GM06990 (cell line): Measurements from ENCODE around the gene PACSIN3.

ENCODE experiments used
- DNase-seq: peaks from one replicate; pipeline ENCODE4 v3.0.0-alpha.2; 2011; ENCODE audit not compliant: insufficient read length; ENCODE audit errors: extremely low read depth
- H3K27me3 ChIP-seq: replicated peaks from 2 replicates; pipeline ENCODE4 v1.6.0; 2011; ENCODE audit warnings: low read length; ENCODE audit not compliant: control insufficient read depth, insufficient read depth
- H3K36me3 ChIP-seq: 2 replicates; pipeline ENCODE4 v1.5.1; 2011; ENCODE audit warnings: low read length; ENCODE audit not compliant: control insufficient read depth, insufficient read depth
- H3K4me3 ChIP-seq: replicated peaks from 2 replicates; pipeline ENCODE4 v1.5.1; 2011; ENCODE audit warnings: low read depth, mild to moderate bottlenecking, control low read depth, low read length
- TF ChIP-seq, protein P1 (sequence below): IDR thresholded peaks from 2 replicates; pipeline ENCODE4 v1.5.1; 2011; ENCODE audit warnings: low read length, control low read depth, mild to moderate bottlenecking, inconsistent platforms; ENCODE audit not compliant: insufficient read depth, poor library complexity, severe bottlenecking

PACSIN3 gene

DNA sequence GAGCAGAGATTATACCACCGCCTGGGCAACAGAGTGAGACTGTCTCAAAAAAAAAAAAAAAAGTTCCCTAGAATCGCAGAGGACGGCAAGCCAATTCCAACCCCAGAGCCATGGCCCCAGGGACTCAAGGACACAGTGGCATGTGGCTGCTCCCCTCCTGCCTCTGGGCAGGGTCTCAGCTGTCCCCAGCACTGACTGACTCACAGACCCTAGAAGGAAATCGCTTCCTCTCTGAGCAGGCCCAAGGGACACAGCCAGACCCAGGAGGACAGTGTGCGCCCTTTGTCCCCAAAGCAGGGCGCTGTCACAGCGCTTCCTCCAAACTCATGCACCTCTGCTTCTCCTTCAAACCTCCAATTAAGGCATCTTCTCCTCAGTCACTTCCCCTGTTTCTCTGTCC lies 2.3 kb downstream of the PACSIN3 start:
- no peaks in the 10 kb centered on the region for H3K36me3 ChIP-seq
- no peaks in the 10 kb centered on the region for H3K27me3 ChIP-seq
- TF ChIP-seq, protein P1, sequence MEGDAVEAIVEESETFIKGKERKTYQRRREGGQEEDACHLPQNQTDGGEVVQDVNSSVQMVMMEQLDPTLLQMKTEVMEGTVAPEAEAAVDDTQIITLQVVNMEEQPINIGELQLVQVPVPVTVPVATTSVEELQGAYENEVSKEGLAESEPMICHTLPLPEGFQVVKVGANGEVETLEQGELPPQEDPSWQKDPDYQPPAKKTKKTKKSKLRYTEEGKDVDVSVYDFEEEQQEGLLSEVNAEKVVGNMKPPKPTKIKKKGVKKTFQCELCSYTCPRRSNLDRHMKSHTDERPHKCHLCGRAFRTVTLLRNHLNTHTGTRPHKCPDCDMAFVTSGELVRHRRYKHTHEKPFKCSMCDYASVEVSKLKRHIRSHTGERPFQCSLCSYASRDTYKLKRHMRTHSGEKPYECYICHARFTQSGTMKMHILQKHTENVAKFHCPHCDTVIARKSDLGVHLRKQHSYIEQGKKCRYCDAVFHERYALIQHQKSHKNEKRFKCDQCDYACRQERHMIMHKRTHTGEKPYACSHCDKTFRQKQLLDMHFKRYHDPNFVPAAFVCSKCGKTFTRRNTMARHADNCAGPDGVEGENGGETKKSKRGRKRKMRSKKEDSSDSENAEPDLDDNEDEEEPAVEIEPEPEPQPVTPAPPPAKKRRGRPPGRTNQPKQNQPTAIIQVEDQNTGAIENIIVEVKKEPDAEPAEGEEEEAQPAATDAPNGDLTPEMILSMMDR, result no peak
- DNase-seq, result no peak
- H3K4me3 ChIP-seq, result no peak overlapping the region

DNA sequence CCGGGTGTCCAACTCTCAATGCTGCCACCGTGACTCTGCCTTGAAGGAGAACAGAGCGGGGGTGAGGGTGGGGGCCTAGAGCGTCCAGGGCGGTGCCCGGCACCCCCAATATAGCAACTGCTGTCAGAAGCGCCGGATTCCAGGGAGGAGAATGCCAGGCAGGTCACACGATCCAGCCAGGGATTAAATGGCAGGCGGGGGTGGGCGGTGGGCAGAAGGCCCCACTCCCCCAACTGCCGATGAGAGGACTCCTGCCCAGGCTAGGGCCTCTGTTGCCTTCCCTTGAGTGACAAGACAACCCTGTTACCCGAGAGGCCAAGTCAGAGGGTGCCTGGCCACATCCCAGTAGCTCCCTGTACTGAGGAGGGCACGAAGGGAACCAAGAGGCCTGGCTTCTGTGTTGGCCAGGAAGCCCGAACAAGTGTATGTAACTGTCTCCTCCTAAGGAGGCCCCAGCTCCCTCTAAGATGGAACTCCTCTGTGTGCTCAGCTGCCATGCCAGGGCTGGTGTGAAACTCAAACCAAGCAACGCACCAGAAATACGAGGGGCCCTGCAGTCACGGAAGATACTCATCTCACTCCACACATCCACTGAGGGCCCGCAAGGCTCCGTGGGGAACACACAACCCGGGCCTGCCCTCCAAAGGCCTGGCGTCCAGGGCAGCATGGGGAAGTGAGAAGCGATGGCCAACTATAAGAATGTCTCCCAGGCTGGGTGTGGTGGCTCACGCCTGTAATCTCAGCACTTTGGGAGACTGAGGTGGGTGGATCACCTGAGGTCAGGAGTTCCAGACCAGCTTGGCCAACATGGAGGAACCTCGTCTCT lies 3.0 kb downstream of the PACSIN3 start:
- H3K36me3 ChIP-seq, result no peaks in the 10 kb centered on the region
- H3K4me3 ChIP-seq, result no peak overlapping the region
- TF ChIP-seq, protein P1, result no peak
- DNase-seq, result no peak
- no peaks in the 10 kb centered on the region for H3K27me3 ChIP-seq

DNA sequence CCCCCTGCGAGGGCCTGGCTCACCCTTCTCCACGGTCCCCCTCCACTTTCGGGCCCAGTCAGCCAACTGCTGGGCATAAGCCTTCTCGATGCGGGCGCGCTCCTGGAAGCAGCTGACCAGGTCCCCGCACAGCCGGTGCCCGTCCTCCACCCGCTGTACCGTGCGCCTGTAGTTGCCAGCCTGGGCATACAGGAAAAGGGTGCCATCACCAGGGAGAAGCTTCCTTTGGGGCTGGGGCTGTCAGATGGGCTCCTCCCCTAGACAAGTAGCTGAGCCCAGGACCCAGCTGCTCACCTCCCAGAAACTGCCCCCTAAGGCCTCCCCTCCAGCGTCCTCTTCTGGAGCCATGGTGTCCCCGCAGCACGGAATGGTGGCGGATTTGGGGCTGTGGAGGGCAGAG lies 3.9 kb downstream of the PACSIN3 start:
- TF ChIP-seq, protein P1, result no peak
- no peak for DNase-seq
- Histone ChIP-seq H3K4me3 (no peak overlapping the region), H3K36me3 (no peaks in the 10 kb centered on the region), H3K27me3 (no peaks in the 10 kb centered on the region)

DNA sequence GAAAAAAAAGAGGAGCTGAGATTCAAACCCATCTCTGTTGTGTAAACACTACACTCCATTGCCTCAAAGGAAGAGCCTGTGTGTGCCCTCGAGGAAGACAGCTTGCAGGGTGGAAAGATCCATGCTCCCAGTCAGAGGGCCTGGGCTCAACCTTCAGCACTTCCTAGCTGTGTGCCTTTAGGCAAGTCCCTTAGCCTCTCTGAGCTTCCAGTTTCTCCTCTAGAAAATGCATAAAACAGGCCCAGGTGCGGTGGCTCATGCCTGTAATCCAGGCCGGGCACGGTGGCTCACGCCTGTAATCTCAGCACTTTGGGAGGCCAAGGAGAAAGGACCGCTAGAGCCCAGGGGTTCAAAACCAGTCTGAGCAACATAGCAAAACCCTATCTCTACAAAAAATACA lies 5.0 kb downstream of the PACSIN3 start:
- no peaks in the 10 kb centered on the region for H3K36me3 ChIP-seq
- H3K27me3 ChIP-seq, result no peaks in the 10 kb centered on the region
- no peak for DNase-seq
- TF ChIP-seq, protein P1, result no peak
- no peak overlapping the region for H3K4me3 ChIP-seq

DNA sequence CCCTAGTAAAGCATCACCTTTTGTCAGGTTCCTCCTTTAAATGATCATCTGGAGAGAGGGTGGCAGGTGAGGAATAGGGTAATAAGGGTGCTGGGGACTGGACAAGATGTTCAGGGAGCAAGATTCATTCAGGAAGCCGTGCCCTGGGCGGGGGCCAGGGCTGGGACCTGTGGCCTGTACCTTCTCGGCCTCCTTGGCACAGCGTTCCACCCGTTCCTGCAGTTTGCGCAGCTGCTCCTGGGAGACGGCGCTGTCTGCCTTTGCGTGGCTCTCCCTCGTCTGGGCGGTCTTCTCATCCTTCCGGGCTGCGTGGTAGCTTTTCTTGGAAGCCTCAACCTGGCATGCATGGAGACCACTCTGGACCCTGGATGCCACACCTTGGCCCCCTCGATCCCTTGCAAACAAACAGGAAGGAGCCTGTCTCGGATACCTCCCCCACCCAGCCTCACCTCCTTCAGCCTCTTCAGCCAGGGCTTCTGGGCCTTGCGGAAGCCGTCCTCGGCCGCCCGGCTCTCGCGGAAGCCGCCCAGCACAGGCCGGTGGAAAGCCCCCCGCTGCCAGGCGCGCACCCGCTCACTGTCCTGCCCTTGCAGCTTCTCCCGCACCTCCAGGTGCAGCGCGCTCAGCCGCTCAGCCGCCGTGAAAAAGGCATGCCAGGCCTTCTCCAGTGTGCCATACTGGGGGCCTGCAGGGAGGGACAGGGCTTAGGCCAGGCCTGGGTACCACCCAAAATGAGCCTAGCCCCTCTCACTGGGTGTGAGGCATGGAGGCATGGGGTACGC lies 6.0 kb downstream of the PACSIN3 start:
- no peak for DNase-seq
- Histone ChIP-seq H3K36me3 (no peaks in the 10 kb centered on the region; the same call in 1 of the 2 replicates), H3K27me3 (no peaks in the 10 kb centered on the region), H3K4me3 (no peak overlapping the region)
- TF ChIP-seq, protein P1, result no peak
